Colonic mucosa (tissue), 4 donors: Measurements from ENCODE around the gene NTNG1. TPM values are rescaled to one million over a fixed set of nuclear protein-coding genes. Genes with fewer than 3 reads are reported as not detected.

Experiments used
- DNase-seq: peaks from one replicate; pipeline ENCODE4 v3.0.0-alpha.2; 2020
- H3K27ac ChIP-seq: fragments of 200-600 bp; one replicate; pipeline ENCODE4 v1.8.0; 2021
- H3K27me3 ChIP-seq: fragments of 200-600 bp; one replicate; pipeline ENCODE4 v1.8.0; 2021
- H3K36me3 ChIP-seq: fragments of 200-600 bp; one replicate; pipeline ENCODE4 v1.8.0; 2021
- H3K4me1 ChIP-seq: fragments of 200-600 bp; one replicate; pipeline ENCODE4 v1.8.0; 2021; ENCODE audit warnings: mild to moderate bottlenecking
- H3K4me3 ChIP-seq: fragments of 200-600 bp; one replicate; pipeline ENCODE4 v1.8.0; 2021
- H3K9ac ChIP-seq, 2 donors: one replicate each; pipeline ENCODE4 v1.7.0; 2013; ENCODE audit warnings: control low read depth in 2 of 2, low read depth in 2 of 2, low read length in 2 of 2
- H3K9me3 ChIP-seq: fragments of 200-600 bp; one replicate; pipeline ENCODE4 v1.8.0; 2021
- CTCF ChIP-seq: fragments of 200-600 bp; IDR thresholded peaks from one replicate; pipeline ENCODE4 v1.8.0; 2022; ENCODE audit warnings: antibody characterized with exemption, mild to moderate bottlenecking
- intact Hi-C: fragments of 100-400 bp; cut with DNase I; formaldehyde crosslinking; loops from one replicate; pipeline ENCODE4 v1.14.1; 2022
- total RNA-seq, 2 donors: library from RNA; stranded (reverse); fragmentation: NEBNext Ultra II Directional in 1 of 2; extraction: Animal tissue kit (Norgen Biotek cat#: 25700) in 1 of 2; gene quantifications; one replicate each; pipeline ENCODE4 v1.2.1, GENCODE V29; 2021
- donor health status: healthy.
- donor health status: DM: no; HTN: no; CAD: no.
- donor health status: DM: no; HTN: no; CAD: no.

Gene NTNG1
- total RNA-seq, 2 donors from 2014 or later = 0.30 to 0.88 TPM

GRCh38 chr1:107523061-107523460, 382.2 kb downstream of the NTNG1 start:
- no peak for DNase-seq
- H3K4me3 ChIP-seq = no peak overlapping the region
- intact Hi-C loops = no loop called here
- no peak overlapping the region for H3K27ac ChIP-seq
- H3K9me3 ChIP-seq = no peaks in the 10 kb centered on the region
- H3K36me3 ChIP-seq = no peaks in the 10 kb centered on the region
- H3K9ac ChIP-seq = no peak overlapping the region
- no peak for TF ChIP-seq CTCF
- H3K4me1 ChIP-seq = no peaks in the 10 kb centered on the region
- H3K27me3 ChIP-seq = no peaks in the 10 kb centered on the region

GRCh38 chr1:107523736-107524135, 382.9 kb downstream of the NTNG1 start:
- Histone ChIP-seq H3K27me3 (no peaks in the 10 kb centered on the region), H3K4me3 (no peak overlapping the region), H3K4me1 (no peaks in the 10 kb centered on the region), H3K36me3 (no peaks in the 10 kb centered on the region), H3K9me3 (no peaks in the 10 kb centered on the region), H3K27ac (no peak overlapping the region), H3K9ac (no peak overlapping the region)
- TF ChIP-seq CTCF = no peak
- intact Hi-C loops = no loop called here
- no peak for DNase-seq

- Histone ChIP-seq H3K9me3 (no peaks in the 10 kb centered on the region), H3K27ac (no peak overlapping the region), H3K4me1 (no peaks in the 10 kb centered on the region), H3K9ac (no peak overlapping the region), H3K4me3 (no peak overlapping the region), H3K27me3 (no peaks in the 10 kb centered on the region), H3K36me3 (no peaks in the 10 kb centered on the region)
- intact Hi-C loops = no loop called here
- no peak for DNase-seq
- TF ChIP-seq CTCF = no peak
These were observed 383.5 kb downstream of the NTNG1 start for GRCh38 chr1:107524301-107524700.

- DNase-seq = no peak
- H3K27ac ChIP-seq = no peak overlapping the region
- no peaks in the 10 kb centered on the region for H3K27me3 ChIP-seq
- no peak for TF ChIP-seq CTCF
- H3K9ac ChIP-seq = no peak overlapping the region
- no peak overlapping the region for H3K4me3 ChIP-seq
- no peaks in the 10 kb centered on the region for H3K36me3 ChIP-seq
- H3K9me3 ChIP-seq = no peaks in the 10 kb centered on the region
- intact Hi-C loops = loop anchor here (5.0 kb wide), 1 partner anchor 248 kb away; no protein-coding TSS in a partner anchor
- no peaks in the 10 kb centered on the region for H3K4me1 ChIP-seq
These were observed 384.3 kb downstream of the NTNG1 start for GRCh38 chr1:107525145-107525544.

- H3K27me3 ChIP-seq = no peaks in the 10 kb centered on the region
- H3K36me3 ChIP-seq = no peaks in the 10 kb centered on the region
- DNase-seq = no peak
- no peak overlapping the region for H3K9ac ChIP-seq
- TF ChIP-seq CTCF = no peak
- H3K4me1 ChIP-seq = no peaks in the 10 kb centered on the region
- no peak overlapping the region for H3K4me3 ChIP-seq
- H3K9me3 ChIP-seq = no peaks in the 10 kb centered on the region
- intact Hi-C loops = loop anchor here (5.0 kb wide), 1 partner anchor 249 kb away; no protein-coding TSS in a partner anchor
- no peak overlapping the region for H3K27ac ChIP-seq
These were observed 385.1 kb downstream of the NTNG1 start for GRCh38 chr1:107525961-107526360.
